DOHH2 (cell line): ENCODE measurements around the gene DTNB.

Source experiments
- H3F3A ChIP-seq: fragments of 200-600 bp; sonication (generic), shearing (Covaris generic); 2 replicates; pipeline ENCODE4 v1.6.0; 2016; ENCODE audit warnings: antibody characterized with exemption, mild to moderate bottlenecking; ENCODE audit not compliant: control insufficient read depth, insufficient read depth
- H3K27ac ChIP-seq: fragments of 200-600 bp; sonication (generic); 2 replicates; pipeline ENCODE4 v1.5.1; 2014; ENCODE audit warnings: low read depth, mild to moderate bottlenecking, low read length, moderate library complexity
- H3K27me3 ChIP-seq: fragments of 200-600 bp; sonication (generic); 2 replicates; pipeline ENCODE4 v1.6.1; 2014; ENCODE audit warnings: mild to moderate bottlenecking, low read length, mixed read lengths; ENCODE audit not compliant: control insufficient read depth
- H3K36me3 ChIP-seq: fragments of 200-600 bp; sonication (generic); 2 replicates; pipeline ENCODE4 v1.6.1; 2014; ENCODE audit warnings: mild to moderate bottlenecking, low read length, moderate library complexity, mixed read lengths; ENCODE audit not compliant: control insufficient read depth
- H3K4me1 ChIP-seq: fragments of 200-600 bp; sonication (generic); 2 replicates; pipeline ENCODE4 v1.6.1; 2014; ENCODE audit warnings: mild to moderate bottlenecking, low read length, mixed read lengths; ENCODE audit not compliant: control insufficient read depth
- H3K4me2 ChIP-seq: fragments of 200-600 bp; sonication (generic); 2 replicates; pipeline ENCODE4 v1.6.0; 2014; ENCODE audit warnings: mild to moderate bottlenecking, low read length, moderate library complexity
- H3K4me3 ChIP-seq: fragments of 200-600 bp; sonication (generic); 2 replicates; pipeline ENCODE4 v1.5.1; 2014; ENCODE audit warnings: mild to moderate bottlenecking, low read length, mixed read lengths
- H3K79me2 ChIP-seq: fragments of 200-600 bp; sonication (generic); 2 replicates; pipeline ENCODE4 v1.6.1; 2014; ENCODE audit warnings: mild to moderate bottlenecking, low read length, mixed read lengths; ENCODE audit not compliant: control insufficient read depth
- H3K9me2 ChIP-seq: fragments of 200-600 bp; sonication (generic); replicated peaks from 2 replicates; pipeline ENCODE4 v1.6.1; 2014; ENCODE audit warnings: mild to moderate bottlenecking, low read length, mixed read lengths; ENCODE audit not compliant: control insufficient read depth
- H3K9me3 ChIP-seq: fragments of 200-600 bp; sonication (generic); 2 replicates; pipeline ENCODE4 v1.6.1; 2014; ENCODE audit warnings: antibody characterized with exemption, low read length, mixed read lengths; ENCODE audit not compliant: control insufficient read depth, insufficient read depth
- H4K20me1 ChIP-seq: fragments of 200-600 bp; sonication (generic); 2 replicates; pipeline ENCODE4 v1.6.0; 2014; ENCODE audit warnings: low read depth, mild to moderate bottlenecking, antibody characterized with exemption, low read length, moderate library complexity; ENCODE audit not compliant: control insufficient read depth, insufficient read depth
- EZH2phosphoT487 ChIP-seq: fragments of 200-600 bp; sonication (generic); IDR thresholded peaks from 2 replicates; pipeline ENCODE4 v1.6.1; 2017; ENCODE audit warnings: borderline replicate concordance, mild to moderate bottlenecking, antibody characterized with exemption, low read length, moderate library complexity, mixed read lengths
- TF ChIP-seq, protein P1 (sequence below): fragments of 200-600 bp; sonication (generic); IDR thresholded peaks from one replicate; pipeline ENCODE4 v1.5.1; 2014; ENCODE audit warnings: antibody characterized with exemption, mild to moderate bottlenecking, low read depth, low read length; ENCODE audit not compliant: poor library complexity, severe bottlenecking

The DTNB gene

DNA sequence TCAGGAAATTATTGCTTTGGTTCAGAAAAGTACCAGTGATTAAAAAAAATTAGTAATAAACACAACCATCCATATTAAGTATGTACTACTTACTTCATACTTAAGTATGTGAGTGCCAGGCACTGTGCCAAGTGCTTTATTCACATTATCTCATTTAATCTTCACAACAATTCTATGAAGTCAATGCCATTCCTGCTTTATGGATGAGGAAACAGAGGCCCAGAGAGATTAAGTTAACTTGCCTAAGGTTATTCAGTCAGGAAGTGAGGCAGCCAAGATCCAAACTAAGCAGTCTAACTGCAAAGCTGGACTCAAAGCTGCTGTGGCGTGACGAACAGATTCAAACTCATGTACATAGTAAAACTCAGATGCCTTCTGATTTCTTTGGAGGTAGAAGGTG lies 22.3 kb downstream of the DTNB start:
- no peaks in the 10 kb centered on the region for H3K9me2 ChIP-seq
- TF ChIP-seq EZH2phosphoT487 = no peak
- TF ChIP-seq, protein P1, sequence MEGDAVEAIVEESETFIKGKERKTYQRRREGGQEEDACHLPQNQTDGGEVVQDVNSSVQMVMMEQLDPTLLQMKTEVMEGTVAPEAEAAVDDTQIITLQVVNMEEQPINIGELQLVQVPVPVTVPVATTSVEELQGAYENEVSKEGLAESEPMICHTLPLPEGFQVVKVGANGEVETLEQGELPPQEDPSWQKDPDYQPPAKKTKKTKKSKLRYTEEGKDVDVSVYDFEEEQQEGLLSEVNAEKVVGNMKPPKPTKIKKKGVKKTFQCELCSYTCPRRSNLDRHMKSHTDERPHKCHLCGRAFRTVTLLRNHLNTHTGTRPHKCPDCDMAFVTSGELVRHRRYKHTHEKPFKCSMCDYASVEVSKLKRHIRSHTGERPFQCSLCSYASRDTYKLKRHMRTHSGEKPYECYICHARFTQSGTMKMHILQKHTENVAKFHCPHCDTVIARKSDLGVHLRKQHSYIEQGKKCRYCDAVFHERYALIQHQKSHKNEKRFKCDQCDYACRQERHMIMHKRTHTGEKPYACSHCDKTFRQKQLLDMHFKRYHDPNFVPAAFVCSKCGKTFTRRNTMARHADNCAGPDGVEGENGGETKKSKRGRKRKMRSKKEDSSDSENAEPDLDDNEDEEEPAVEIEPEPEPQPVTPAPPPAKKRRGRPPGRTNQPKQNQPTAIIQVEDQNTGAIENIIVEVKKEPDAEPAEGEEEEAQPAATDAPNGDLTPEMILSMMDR = no peak
- no peaks in the 10 kb centered on the region for H3F3A ChIP-seq
- H3K36me3 ChIP-seq = no peaks in the 10 kb centered on the region
- H3K4me3 ChIP-seq = no peak overlapping the region
- no peaks in the 10 kb centered on the region for H3K4me1 ChIP-seq
- H3K4me2 ChIP-seq = no peak overlapping the region
- no peaks in the 10 kb centered on the region for H3K79me2 ChIP-seq
- H3K27me3 ChIP-seq = no peaks in the 10 kb centered on the region
- no peak overlapping the region for H3K27ac ChIP-seq
- no peaks in the 10 kb centered on the region for H4K20me1 ChIP-seq
- no peaks in the 10 kb centered on the region for H3K9me3 ChIP-seq

DNA sequence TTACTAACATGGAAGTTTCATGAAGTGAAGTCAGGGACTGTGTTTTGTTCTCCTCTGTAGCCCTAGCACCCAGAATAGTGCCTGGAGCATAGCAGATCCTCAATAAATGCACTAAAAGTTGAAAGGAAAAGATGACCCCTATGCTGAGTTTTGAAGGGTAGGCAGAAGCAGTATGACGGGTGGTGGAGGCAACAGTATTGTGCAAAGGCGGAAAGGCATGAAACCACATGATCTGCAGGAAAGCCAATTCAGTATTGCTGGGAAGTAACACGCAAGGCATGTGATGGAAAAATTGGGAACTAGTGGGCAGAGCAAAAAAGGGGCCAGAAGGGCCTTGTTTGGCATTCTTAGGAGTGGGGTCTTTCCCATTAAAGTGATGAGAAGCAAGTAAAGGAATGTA lies 23.1 kb downstream of the DTNB start:
- Histone ChIP-seq H3K9me3 (no peaks in the 10 kb centered on the region), H4K20me1 (no peaks in the 10 kb centered on the region), H3K27ac (no peak overlapping the region), H3K79me2 (no peaks in the 10 kb centered on the region), H3K9me2 (no peaks in the 10 kb centered on the region), H3F3A (no peaks in the 10 kb centered on the region), H3K27me3 (no peaks in the 10 kb centered on the region), H3K4me2 (no peak overlapping the region), H3K36me3 (no peaks in the 10 kb centered on the region), H3K4me1 (no peaks in the 10 kb centered on the region), H3K4me3 (no peak overlapping the region)
- no peak for TF ChIP-seq EZH2phosphoT487
- TF ChIP-seq, protein P1 = no peak

DNA sequence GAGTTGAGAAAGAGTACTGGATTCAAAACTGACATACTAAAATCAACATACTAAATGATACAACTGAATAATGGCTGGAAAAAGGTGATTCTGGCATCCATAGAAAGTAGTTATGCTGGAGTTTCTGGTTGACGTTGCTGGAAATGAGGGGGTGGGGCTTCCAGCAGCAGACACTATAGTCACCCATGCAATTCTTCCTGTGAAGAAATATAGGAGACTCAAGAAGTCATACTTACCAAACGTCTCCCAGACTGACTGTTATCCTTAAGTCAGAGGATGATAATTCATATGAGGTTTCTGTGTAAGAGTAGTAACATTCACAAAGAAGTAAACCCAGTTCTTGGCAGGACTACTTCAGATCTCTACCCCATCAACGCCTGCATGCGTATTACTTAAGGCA lies 23.6 kb downstream of the DTNB start:
- Histone ChIP-seq H3K27ac (no peak overlapping the region), H3F3A (no peaks in the 10 kb centered on the region), H3K27me3 (no peaks in the 10 kb centered on the region), H3K4me2 (no peak overlapping the region), H3K9me3 (no peaks in the 10 kb centered on the region), H3K9me2 (no peaks in the 10 kb centered on the region), H3K4me3 (no peak overlapping the region), H3K4me1 (no peaks in the 10 kb centered on the region), H3K36me3 (no peaks in the 10 kb centered on the region), H3K79me2 (no peaks in the 10 kb centered on the region), H4K20me1 (no peaks in the 10 kb centered on the region)
- TF ChIP-seq, protein P1 = no peak
- TF ChIP-seq EZH2phosphoT487 = no peak

DNA sequence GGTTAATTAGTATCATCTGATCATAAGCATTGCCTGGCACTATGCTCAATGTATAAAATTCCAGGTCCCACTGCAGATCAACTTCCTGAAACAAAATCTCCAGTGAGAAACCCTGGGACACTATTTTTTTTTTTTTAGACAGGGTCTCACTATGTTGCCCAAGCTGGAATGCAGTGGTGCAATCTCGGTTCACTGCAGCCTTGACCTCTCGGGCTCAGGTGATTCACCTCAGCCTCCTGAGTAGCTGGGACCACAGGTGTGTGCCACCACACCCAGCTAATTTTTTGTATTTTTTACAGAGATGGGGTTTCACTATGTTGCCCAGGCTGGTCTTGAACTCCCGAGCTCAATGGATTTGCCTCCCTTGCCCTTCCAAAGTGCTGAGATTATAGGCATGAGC lies 31.1 kb downstream of the DTNB start:
- TF ChIP-seq EZH2phosphoT487 = no peak
- TF ChIP-seq, protein P1 = no peak
- Histone ChIP-seq H4K20me1 (no peaks in the 10 kb centered on the region), H3K9me3 (no peaks in the 10 kb centered on the region), H3K27ac (no peak overlapping the region), H3K36me3 (no peaks in the 10 kb centered on the region), H3F3A (no peaks in the 10 kb centered on the region), H3K4me2 (no peak overlapping the region), H3K4me1 (no peaks in the 10 kb centered on the region), H3K79me2 (no peaks in the 10 kb centered on the region), H3K9me2 (no peaks in the 10 kb centered on the region), H3K27me3 (no peaks in the 10 kb centered on the region), H3K4me3 (no peak overlapping the region)
